Measurements from ENCODE around the gene TP53INP2. TPM values are rescaled to one million over a fixed set of nuclear protein-coding genes. Genes with fewer than 3 reads are reported as not detected.

The TP53INP2 gene
- total RNA-seq, 1 donor from 2014 or later: 22.7 TPM

DNA sequence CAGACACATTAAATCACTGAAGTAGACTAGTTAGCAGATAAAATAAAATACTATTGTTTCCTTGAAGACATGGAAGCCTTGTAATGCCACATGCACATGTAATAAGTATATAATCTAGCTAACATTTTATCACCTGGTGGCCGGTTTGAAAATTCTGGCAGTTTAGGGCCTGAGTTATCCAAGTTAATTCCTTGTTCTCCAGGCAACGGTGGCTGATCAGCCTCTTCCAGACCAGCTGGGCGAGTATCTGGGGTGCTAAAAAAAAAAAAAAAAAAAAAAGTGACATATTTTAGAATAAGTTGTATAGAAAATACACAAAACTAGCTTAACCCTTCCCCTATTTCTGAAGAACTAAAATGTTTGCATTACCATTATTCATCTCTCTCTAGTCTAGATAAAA is 42.5 kb downstream of the TP53INP2 start:
- no peak overlapping the region for H3K9ac ChIP-seq (ENCODE audit: low read length)
- no peak overlapping the region for H3K4me3 ChIP-seq (ENCODE audit: insufficient read depth, low read depth, low read length)
- no peaks in the 10 kb centered on the region for H3K27me3 Mint-ChIP-seq (ENCODE audit: low read depth, unreplicated experiment)
- no peaks in the 10 kb centered on the region for H3K27me3 ChIP-seq (ENCODE audit: insufficient read depth, low read length)
- H3K9me3 ChIP-seq (ENCODE audit: insufficient read depth, low read depth, low read length): no peaks in the 10 kb centered on the region
- H3K36me3 ChIP-seq (ENCODE audit: insufficient read depth, low read length): peaks cover 25% of the 10 kb centered on the region
- H3K4me1 Mint-ChIP-seq (ENCODE audit: low read depth, unreplicated experiment): no peaks in the 10 kb centered on the region
- no peak overlapping the region for H2AFZ ChIP-seq (ENCODE audit: low read depth, low read length)
- H3K79me2 ChIP-seq (ENCODE audit: insufficient read depth, low read length): no peaks in the 10 kb centered on the region
- FAIRE-seq (no peak), DNase-seq (ENCODE audit: low read depth) (no peak)
- no peak overlapping the region for H3K27ac Mint-ChIP-seq (ENCODE audit: unreplicated experiment)
- no peaks in the 10 kb centered on the region for H3K9me3 Mint-ChIP-seq (ENCODE audit: unreplicated experiment)
- TF ChIP-seq EZH2 (IDR thresholded peaks at IDR 0.05; ENCODE audit: insufficient read depth, low read length): no peak
- TF ChIP-seq, protein P1, sequence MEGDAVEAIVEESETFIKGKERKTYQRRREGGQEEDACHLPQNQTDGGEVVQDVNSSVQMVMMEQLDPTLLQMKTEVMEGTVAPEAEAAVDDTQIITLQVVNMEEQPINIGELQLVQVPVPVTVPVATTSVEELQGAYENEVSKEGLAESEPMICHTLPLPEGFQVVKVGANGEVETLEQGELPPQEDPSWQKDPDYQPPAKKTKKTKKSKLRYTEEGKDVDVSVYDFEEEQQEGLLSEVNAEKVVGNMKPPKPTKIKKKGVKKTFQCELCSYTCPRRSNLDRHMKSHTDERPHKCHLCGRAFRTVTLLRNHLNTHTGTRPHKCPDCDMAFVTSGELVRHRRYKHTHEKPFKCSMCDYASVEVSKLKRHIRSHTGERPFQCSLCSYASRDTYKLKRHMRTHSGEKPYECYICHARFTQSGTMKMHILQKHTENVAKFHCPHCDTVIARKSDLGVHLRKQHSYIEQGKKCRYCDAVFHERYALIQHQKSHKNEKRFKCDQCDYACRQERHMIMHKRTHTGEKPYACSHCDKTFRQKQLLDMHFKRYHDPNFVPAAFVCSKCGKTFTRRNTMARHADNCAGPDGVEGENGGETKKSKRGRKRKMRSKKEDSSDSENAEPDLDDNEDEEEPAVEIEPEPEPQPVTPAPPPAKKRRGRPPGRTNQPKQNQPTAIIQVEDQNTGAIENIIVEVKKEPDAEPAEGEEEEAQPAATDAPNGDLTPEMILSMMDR (IDR thresholded peaks at IDR 0.05; ENCODE audit: insufficient read depth, low read depth, low read length): no peak
- H3K4me1 ChIP-seq (ENCODE audit: insufficient read depth, low read length): no peaks in the 10 kb centered on the region
- H3K36me3 Mint-ChIP-seq (ENCODE audit: low read depth, unreplicated experiment): peaks cover 19% of the 10 kb centered on the region
- H4K20me1 ChIP-seq (ENCODE audit: insufficient read depth, low read length): no peaks in the 10 kb centered on the region
- H3K4me3 Mint-ChIP-seq (ENCODE audit: unreplicated experiment): no peak overlapping the region
- no peak overlapping the region for H3K27ac ChIP-seq (ENCODE audit: low read depth, low read length)
- no peak overlapping the region for H3K4me2 ChIP-seq (ENCODE audit: low read length)

GRCh38 chr20:34747479-34747878 is 43.3 kb downstream of the TP53INP2 start:
- H3K27ac Mint-ChIP-seq (ENCODE audit: unreplicated experiment): no peak overlapping the region
- no peaks in the 10 kb centered on the region for H4K20me1 ChIP-seq (ENCODE audit: insufficient read depth, low read length)
- FAIRE-seq: no peak
- no peak overlapping the region for H3K27ac ChIP-seq (ENCODE audit: low read depth, low read length)
- no peaks in the 10 kb centered on the region for H3K9me3 Mint-ChIP-seq (ENCODE audit: unreplicated experiment)
- no peak overlapping the region for H3K4me2 ChIP-seq (ENCODE audit: low read length)
- H3K27me3 Mint-ChIP-seq (ENCODE audit: low read depth, unreplicated experiment): no peaks in the 10 kb centered on the region
- H3K4me1 Mint-ChIP-seq (ENCODE audit: low read depth, unreplicated experiment): no peaks in the 10 kb centered on the region
- no peak for DNase-seq (ENCODE audit: low read depth)
- no peaks in the 10 kb centered on the region for H3K4me1 ChIP-seq (ENCODE audit: insufficient read depth, low read length)
- H3K9me3 ChIP-seq (ENCODE audit: insufficient read depth, low read depth, low read length): no peaks in the 10 kb centered on the region
- H3K79me2 ChIP-seq (ENCODE audit: insufficient read depth, low read length): no peaks in the 10 kb centered on the region
- no peak for TF ChIP-seq EZH2 (IDR thresholded peaks at IDR 0.05; ENCODE audit: insufficient read depth, low read length)
- TF ChIP-seq, protein P1 (IDR thresholded peaks at IDR 0.05; ENCODE audit: insufficient read depth, low read depth, low read length): no peak
- H3K9ac ChIP-seq (ENCODE audit: low read length): no peak overlapping the region
- H3K36me3 ChIP-seq (ENCODE audit: insufficient read depth, low read length): peaks cover 25% of the 10 kb centered on the region
- no peak overlapping the region for H3K4me3 Mint-ChIP-seq (ENCODE audit: unreplicated experiment)
- H3K27me3 ChIP-seq (ENCODE audit: insufficient read depth, low read length): no peaks in the 10 kb centered on the region
- no peak overlapping the region for H3K4me3 ChIP-seq (ENCODE audit: insufficient read depth, low read depth, low read length)
- peaks cover 13% of the 10 kb centered on the region for H3K36me3 Mint-ChIP-seq (ENCODE audit: low read depth, unreplicated experiment)
- H2AFZ ChIP-seq (ENCODE audit: low read depth, low read length): no peak overlapping the region

- H3K36me3 ChIP-seq (ENCODE audit: insufficient read depth, low read length): peaks cover 24% of the 10 kb centered on the region
- no peak overlapping the region for H3K4me3 ChIP-seq (ENCODE audit: insufficient read depth, low read depth, low read length)
- TF ChIP-seq, protein P1 (IDR thresholded peaks at IDR 0.05; ENCODE audit: insufficient read depth, low read depth, low read length): no peak
- TF ChIP-seq EZH2 (IDR thresholded peaks at IDR 0.05; ENCODE audit: insufficient read depth, low read length): no peak
- no peak overlapping the region for H2AFZ ChIP-seq (ENCODE audit: low read depth, low read length)
- no peaks in the 10 kb centered on the region for H4K20me1 ChIP-seq (ENCODE audit: insufficient read depth, low read length)
- no peaks in the 10 kb centered on the region for H3K79me2 ChIP-seq (ENCODE audit: insufficient read depth, low read length)
- no peak overlapping the region for H3K9ac ChIP-seq (ENCODE audit: low read length)
- no peak overlapping the region for H3K27ac ChIP-seq (ENCODE audit: low read depth, low read length)
- H3K27me3 ChIP-seq (ENCODE audit: insufficient read depth, low read length): no peaks in the 10 kb centered on the region
- H3K4me2 ChIP-seq (ENCODE audit: low read length): no peak overlapping the region
- Mint-ChIP-seq H3K27me3 (ENCODE audit: low read depth, unreplicated experiment) (no peaks in the 10 kb centered on the region), H3K4me1 (ENCODE audit: low read depth, unreplicated experiment) (no peaks in the 10 kb centered on the region), H3K36me3 (ENCODE audit: low read depth, unreplicated experiment) (peaks cover 6% of the 10 kb centered on the region), H3K27ac (ENCODE audit: unreplicated experiment) (no peak overlapping the region), H3K4me3 (ENCODE audit: unreplicated experiment) (no peak overlapping the region), H3K9me3 (ENCODE audit: unreplicated experiment) (no peaks in the 10 kb centered on the region)
- DNase-seq (ENCODE audit: low read depth) (no peak), FAIRE-seq (no peak)
- no peaks in the 10 kb centered on the region for H3K9me3 ChIP-seq (ENCODE audit: insufficient read depth, low read depth, low read length)
- no peaks in the 10 kb centered on the region for H3K4me1 ChIP-seq (ENCODE audit: insufficient read depth, low read length)
Observed at GRCh38 chr20:34748709-34749108, 44.6 kb downstream of the TP53INP2 start.

All from astrocyte (in vitro differentiated cells and primary cell).